Hepatocyte (in vitro differentiated cells): ENCODE data around the gene MBOAT2. TPM values are rescaled to one million over a fixed set of nuclear protein-coding genes. Genes with fewer than 3 reads are reported as not detected.
"Not testable (repeated sequence)": the region's sequence is repeated elsewhere in the genome, so short reads cannot be mapped to it uniquely, and the experiment has no call there.

ENCODE experiments used
- DNase-seq: peaks from one replicate; pipeline ENCODE4 v3.0.0-alpha.2; 2016; ENCODE audit warnings: low spot score
- H2AFZ ChIP-seq: fragments of 200-600 bp; sonication (generic); 2 replicates; pipeline ENCODE4 v1.6.0; 2016; ENCODE audit warnings: antibody characterized with exemption, mild to moderate bottlenecking
- H3K27ac ChIP-seq: fragments of 200-600 bp; sonication (generic); 2 replicates; pipeline ENCODE4 v1.5.1; 2016; ENCODE audit warnings: mild to moderate bottlenecking
- H3K27me3 ChIP-seq: fragments of 200-600 bp; sonication (generic); 2 replicates; pipeline ENCODE4 v1.6.1; 2016
- H3K36me3 ChIP-seq: fragments of 200-600 bp; sonication (generic); replicated peaks from 2 replicates; pipeline ENCODE4 v1.5.1; 2016; ENCODE audit warnings: low read depth; ENCODE audit not compliant: insufficient read depth
- H3K4me1 ChIP-seq: fragments of 200-600 bp; sonication (generic); 2 replicates; pipeline ENCODE4 v1.5.1; 2016; ENCODE audit warnings: mild to moderate bottlenecking, moderate library complexity; ENCODE audit not compliant: insufficient read depth
- H3K4me2 ChIP-seq: fragments of 200-600 bp; sonication (generic); 2 replicates; pipeline ENCODE4 v1.6.0; 2016
- H3K4me3 ChIP-seq: fragments of 200-600 bp; sonication (generic); 2 replicates; pipeline ENCODE4 v1.5.1; 2016; ENCODE audit warnings: mild to moderate bottlenecking
- H3K79me2 ChIP-seq: fragments of 200-600 bp; sonication (generic); 2 replicates; pipeline ENCODE4 v1.6.0; 2017; ENCODE audit warnings: mild to moderate bottlenecking
- H3K9me2 ChIP-seq: fragments of 200-600 bp; sonication (generic); replicated peaks from 2 replicates; pipeline ENCODE4 v1.6.0; 2017; ENCODE audit warnings: mild to moderate bottlenecking; ENCODE audit not compliant: insufficient read depth
- H3K9me3 ChIP-seq: fragments of 200-600 bp; sonication (generic); 2 replicates; pipeline ENCODE4 v1.5.1; 2016; ENCODE audit warnings: low read depth, mild to moderate bottlenecking
- H4K20me1 ChIP-seq: fragments of 200-600 bp; sonication (generic); 2 replicates; pipeline ENCODE4 v1.6.0; 2016; ENCODE audit warnings: mild to moderate bottlenecking; ENCODE audit not compliant: insufficient read depth, poor library complexity, severe bottlenecking
- EZH2 ChIP-seq: fragments of 200-600 bp; sonication (generic); IDR thresholded peaks from 2 replicates; pipeline ENCODE4 v1.6.1; 2016; ENCODE audit warnings: antibody characterized with exemption, mild to moderate bottlenecking, borderline replicate concordance
- EZH2phosphoT487 ChIP-seq: fragments of 200-600 bp; sonication (generic); IDR thresholded peaks from one replicate; pipeline ENCODE4 v1.6.1; 2018; ENCODE audit warnings: antibody characterized with exemption, mild to moderate bottlenecking, low read depth, moderate library complexity; ENCODE audit not compliant: unreplicated experiment, severe bottlenecking
- WGBS: methylation state at CpG from one replicate; pipeline ENCODE4 v1.1.6; 2016; ENCODE audit warnings: low lambda C conversion rate; ENCODE audit errors: missing lambda C conversion rate; 5-methylcytosine and 5-hydroxymethylcytosine counted together
- polyA plus RNA-seq: library from polyadenylated mRNA; unstranded; fragments of >200 nt; fragmentation: Nextera tagmentation; extraction: Ambion mirVana; gene quantifications from 2 replicates; pipeline ENCODE4 v1.2.1, GENCODE V29; 2016
- total RNA-seq: library from RNA; depleted of rRNA; stranded (reverse); fragments of >200 nt; gene quantifications from 2 replicates; pipeline ENCODE4 v1.2.3, GENCODE V29; 2014
- TF ChIP-seq, protein P1 (sequence below): fragments of 200-600 bp; sonication (generic); IDR thresholded peaks from 2 replicates; pipeline ENCODE4 v1.5.1; 2016; ENCODE audit warnings: antibody characterized with exemption, mild to moderate bottlenecking; ENCODE audit not compliant: poor library complexity

Gene MBOAT2
- total and polyA plus RNA-seq, 2 experiments from 2014 or later: 22.8 to 35.2 TPM

- no peaks in the 10 kb centered on the region for H3K79me2 ChIP-seq
- no peak overlapping the region for H3K4me3 ChIP-seq
- DNase-seq: no peak
- no peak overlapping the region for H3K27ac ChIP-seq
- H4K20me1 ChIP-seq: no peaks in the 10 kb centered on the region
- TF ChIP-seq, protein P1, sequence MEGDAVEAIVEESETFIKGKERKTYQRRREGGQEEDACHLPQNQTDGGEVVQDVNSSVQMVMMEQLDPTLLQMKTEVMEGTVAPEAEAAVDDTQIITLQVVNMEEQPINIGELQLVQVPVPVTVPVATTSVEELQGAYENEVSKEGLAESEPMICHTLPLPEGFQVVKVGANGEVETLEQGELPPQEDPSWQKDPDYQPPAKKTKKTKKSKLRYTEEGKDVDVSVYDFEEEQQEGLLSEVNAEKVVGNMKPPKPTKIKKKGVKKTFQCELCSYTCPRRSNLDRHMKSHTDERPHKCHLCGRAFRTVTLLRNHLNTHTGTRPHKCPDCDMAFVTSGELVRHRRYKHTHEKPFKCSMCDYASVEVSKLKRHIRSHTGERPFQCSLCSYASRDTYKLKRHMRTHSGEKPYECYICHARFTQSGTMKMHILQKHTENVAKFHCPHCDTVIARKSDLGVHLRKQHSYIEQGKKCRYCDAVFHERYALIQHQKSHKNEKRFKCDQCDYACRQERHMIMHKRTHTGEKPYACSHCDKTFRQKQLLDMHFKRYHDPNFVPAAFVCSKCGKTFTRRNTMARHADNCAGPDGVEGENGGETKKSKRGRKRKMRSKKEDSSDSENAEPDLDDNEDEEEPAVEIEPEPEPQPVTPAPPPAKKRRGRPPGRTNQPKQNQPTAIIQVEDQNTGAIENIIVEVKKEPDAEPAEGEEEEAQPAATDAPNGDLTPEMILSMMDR: no peak
- TF ChIP-seq EZH2: no peak
- no peak for TF ChIP-seq EZH2phosphoT487
- H3K4me2 ChIP-seq: no peak overlapping the region
- no peaks in the 10 kb centered on the region for H3K4me1 ChIP-seq
- no peaks in the 10 kb centered on the region for H3K9me3 ChIP-seq
- no peaks in the 10 kb centered on the region for H3K36me3 ChIP-seq
- H3K9me2 ChIP-seq: no peaks in the 10 kb centered on the region
- no peak overlapping the region for H2AFZ ChIP-seq
- 89% methylated on average over 2 of the region's 2 CpGs for WGBS
- H3K27me3 ChIP-seq: no peaks in the 10 kb centered on the region
Observed at GRCh38 chr2:8932702-8933101, 70.8 kb downstream of the MBOAT2 start.

DNA sequence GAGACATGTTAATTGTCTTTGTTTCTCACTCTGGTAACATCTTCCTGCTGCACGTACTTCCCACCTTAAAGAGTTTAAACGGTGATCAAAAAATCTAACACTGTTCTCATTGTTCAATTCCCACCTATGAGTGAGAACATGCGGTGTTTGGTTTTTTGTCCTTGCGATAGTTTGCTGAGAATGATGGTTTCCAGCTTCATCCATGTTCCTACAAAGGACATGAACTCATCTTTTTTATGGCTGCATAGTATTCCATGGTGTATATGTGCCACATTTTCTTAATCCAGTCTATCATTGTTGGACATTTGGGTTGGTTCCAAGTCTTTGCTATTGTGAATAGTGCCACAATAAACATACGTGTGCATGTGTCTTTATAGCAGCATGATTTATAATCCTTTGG is 73.3 kb downstream of the MBOAT2 start:
- not testable (repeated sequence) for H4K20me1 ChIP-seq

GRCh38 chr2:8929128-8929527 is 74.4 kb downstream of the MBOAT2 start:
- 100% methylated on average over 3 of the region's 3 CpGs for WGBS

More for the DNA sequence above, 73.3 kb downstream of the MBOAT2 start:
- H3K79me2 ChIP-seq, H3K4me3 ChIP-seq, H3K4me1 ChIP-seq, H3K27me3 ChIP-seq, H3K4me2 ChIP-seq, H3K36me3 ChIP-seq, H3K27ac ChIP-seq, H2AFZ ChIP-seq, DNase-seq, H3K9me2 ChIP-seq, H3K9me3 ChIP-seq: not testable (repeated sequence)
- 83% methylated on average over 5 of the region's 5 CpGs for WGBS

DNA sequence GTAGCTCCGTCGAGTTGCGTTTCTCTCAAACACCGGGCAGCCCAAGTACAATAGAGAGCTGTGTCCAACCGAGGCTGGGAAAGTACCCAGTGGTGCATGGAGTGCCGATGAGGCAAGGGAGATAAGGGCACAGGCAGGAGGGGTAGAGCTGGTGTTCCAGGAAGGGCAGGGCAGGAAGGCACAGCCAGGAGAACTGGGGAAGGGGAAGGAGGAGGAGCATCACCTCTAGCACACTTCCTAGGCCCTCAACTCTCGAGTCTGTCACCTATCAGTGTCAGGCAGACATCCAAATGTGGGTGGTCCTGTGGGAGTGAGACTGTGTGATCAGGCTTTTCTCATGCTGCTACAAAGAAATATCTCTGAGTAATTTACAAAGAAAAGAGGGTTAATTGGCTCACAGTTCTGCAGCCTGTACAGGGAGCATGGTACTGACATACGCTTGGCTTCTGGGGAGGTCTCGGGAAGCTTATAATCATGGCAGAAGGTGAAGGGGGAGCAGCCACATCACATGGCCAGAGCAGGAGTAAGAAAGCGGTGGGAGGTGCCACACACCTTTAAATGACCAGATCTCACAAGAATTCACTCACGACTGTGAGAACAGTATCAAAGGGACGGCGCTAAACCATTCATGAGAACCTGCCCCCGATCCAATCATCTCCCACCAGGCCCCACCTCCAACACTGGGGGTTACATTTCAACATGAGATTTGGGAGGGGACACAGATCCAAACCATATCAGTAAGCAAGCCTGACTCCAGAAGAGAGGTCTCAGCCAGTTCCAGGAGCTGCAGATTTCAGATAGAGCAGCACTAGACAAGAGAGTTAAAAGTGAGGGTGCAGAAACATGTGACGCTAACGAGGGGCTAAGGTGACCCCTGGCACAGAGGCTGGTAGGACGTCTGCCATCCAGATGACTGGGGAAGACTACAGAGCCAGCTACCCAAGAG is 75.7 kb downstream of the MBOAT2 start:
- Histone ChIP-seq H3K36me3 (no peaks in the 10 kb centered on the region), H2AFZ (no peak overlapping the region), H3K4me1 (no peaks in the 10 kb centered on the region), H3K9me3 (no peaks in the 10 kb centered on the region), H3K9me2 (no peaks in the 10 kb centered on the region), H3K79me2 (no peaks in the 10 kb centered on the region), H3K4me2 (no peak overlapping the region), H3K27me3 (no peaks in the 10 kb centered on the region), H3K4me3 (no peak overlapping the region), H3K27ac (no peak overlapping the region), H4K20me1 (no peaks in the 10 kb centered on the region)
- WGBS: 89% methylated on average over 17 of the region's 17 CpGs
- no peak for TF ChIP-seq EZH2phosphoT487
- TF ChIP-seq, protein P1: no peak
- DNase-seq: no peak

More at GRCh38 chr2:8929128-8929527, 74.4 kb downstream of the MBOAT2 start:
- Histone ChIP-seq H3K9me2 (no peaks in the 10 kb centered on the region), H2AFZ (no peak overlapping the region), H3K27me3 (no peaks in the 10 kb centered on the region), H3K27ac (no peak overlapping the region), H3K36me3 (no peaks in the 10 kb centered on the region), H3K4me2 (no peak overlapping the region), H3K9me3 (no peaks in the 10 kb centered on the region), H3K4me1 (no peaks in the 10 kb centered on the region), H4K20me1 (no peaks in the 10 kb centered on the region), H3K4me3 (no peak overlapping the region), H3K79me2 (no peaks in the 10 kb centered on the region)
- DNase-seq: no peak
- TF ChIP-seq EZH2: no peak
- TF ChIP-seq, protein P1: no peak
- TF ChIP-seq EZH2phosphoT487: no peak
